GM12872 (cell line): Measurements from ENCODE around the gene CDH4.

Experiments
- CTCF ChIP-seq: IDR thresholded peaks from 3 replicates; pipeline ENCODE4 v1.5.1; 2011; ENCODE audit warnings: low read depth, mild to moderate bottlenecking, low read length, moderate library complexity; ENCODE audit not compliant: insufficient read depth

Gene CDH4

GRCh38 chr20:61238813-61239212 lies 13.2 kb upstream of the CDH4 start:
- no peak for TF ChIP-seq CTCF

DNA sequence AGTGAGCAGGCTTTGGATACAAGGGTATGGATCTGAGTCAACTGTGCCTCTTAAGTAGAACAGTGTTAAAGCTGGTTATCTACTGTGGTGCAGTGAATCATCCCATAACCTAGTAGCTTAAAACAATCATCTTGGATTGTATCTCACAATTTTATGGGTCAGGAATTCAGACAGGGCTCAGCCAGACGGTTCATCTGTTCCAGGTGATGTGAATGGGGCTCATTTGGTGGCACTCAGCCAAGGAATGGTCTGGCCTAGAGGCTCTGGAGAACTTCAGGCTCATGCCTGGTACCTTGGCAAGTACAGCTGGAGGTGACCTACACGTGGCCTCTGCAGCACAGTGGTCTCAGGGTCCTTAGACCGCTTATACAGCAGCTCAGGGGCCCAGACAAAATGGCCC lies 11.2 kb upstream of the CDH4 start:
- no peak for TF ChIP-seq CTCF

- no peak for TF ChIP-seq CTCF
Measured at GRCh38 chr20:61244213-61244612, 7.8 kb upstream of the CDH4 start.

GRCh38 chr20:61246269-61246668 lies 5.8 kb upstream of the CDH4 start:
- no peak for TF ChIP-seq CTCF

GRCh38 chr20:61249626-61250025 lies 2.4 kb upstream of the CDH4 start:
- TF ChIP-seq CTCF: no peak

DNA sequence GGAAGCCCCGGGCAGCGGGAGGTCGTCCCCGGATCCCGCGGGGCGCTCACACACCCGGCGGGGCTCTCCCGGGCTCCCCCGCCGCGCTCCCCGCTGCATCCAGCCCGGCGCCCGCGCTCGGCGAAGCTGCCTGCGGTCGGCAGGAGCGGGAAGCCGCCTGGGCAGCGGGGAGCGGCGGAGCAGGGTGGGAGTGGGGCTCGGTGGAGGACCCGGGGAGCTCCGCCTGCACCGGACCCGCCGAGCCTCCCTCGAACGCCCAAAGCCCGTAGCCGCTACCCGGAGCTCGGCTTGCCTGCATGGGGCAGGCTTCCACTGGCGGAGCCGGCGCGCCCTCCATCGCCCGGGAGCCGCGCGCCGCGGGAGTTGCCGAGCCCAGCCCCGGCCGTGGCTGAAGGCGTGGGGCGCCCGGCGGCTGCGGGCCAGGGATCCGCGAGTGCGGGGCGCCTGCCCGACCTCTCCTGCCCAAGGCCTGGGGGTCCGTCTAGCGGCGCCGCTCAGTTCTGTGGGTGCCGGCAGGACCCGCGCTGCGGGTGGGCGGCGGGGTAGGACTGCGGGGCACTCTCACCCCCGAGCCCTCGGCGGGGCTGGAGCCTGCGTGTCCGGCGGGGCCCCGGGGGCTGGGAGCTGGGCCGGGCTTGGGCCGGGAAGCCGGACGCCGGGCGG lies 671 bp downstream of the CDH4 start:
- TF ChIP-seq CTCF: no peak

DNA sequence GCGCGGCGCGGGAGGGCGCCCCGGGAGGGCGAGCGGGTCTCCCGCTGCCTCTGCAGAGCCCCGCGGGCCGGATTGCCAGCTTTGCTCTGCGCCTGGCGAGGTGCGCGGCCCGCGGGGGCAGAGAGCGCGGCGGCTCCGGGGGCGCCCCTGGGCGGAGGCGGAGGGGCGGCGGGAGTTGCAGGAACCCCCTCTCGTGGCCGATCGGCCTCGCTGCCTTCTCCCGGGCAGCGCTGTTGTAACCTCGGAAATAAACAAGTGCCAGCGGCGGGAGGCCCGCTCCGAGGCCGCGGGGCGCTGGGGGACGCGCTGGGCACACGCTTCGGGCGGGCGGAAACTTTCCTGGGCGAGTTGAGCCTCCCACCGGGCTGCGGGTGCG lies 1.2 kb downstream of the CDH4 start:
- no peak for TF ChIP-seq CTCF
